ENCODE data around the gene GABRR3. TPM values are rescaled to one million over a fixed set of nuclear protein-coding genes. Genes with fewer than 3 reads are reported as not detected.
A peak's percentile ranks its signal among the peaks of the same experiment; 100 is the strongest.

GABRR3 gene
- total RNA-seq (2014; rRNA removed; shearing (Covaris generic)) (not detected in 2 replicates), polyA plus RNA-seq (2016; fragmentation: Nextera tagmentation; extraction: Ambion mirVana) (not detected in 2 replicates)
- long read RNA-seq: 0 reads

- H3K36me3 Mint-ChIP-seq (ENCODE audit: low read depth): no peaks in the 10 kb centered on the region
- H3K4me3 Mint-ChIP-seq: no peak within 1 kb of the TSS
- DNase-seq (ENCODE audit: low spot score): no peak
- no peaks in the 10 kb centered on the region for H3K36me3 ChIP-seq (ENCODE audit: insufficient read depth)
- no peak within 1 kb of the TSS for H3K4me3 ChIP-seq
- no peak within 1 kb of the TSS for H3K27ac Mint-ChIP-seq
- H3K4me2 ChIP-seq: no peak within 1 kb of the TSS
- H3K27ac ChIP-seq (ENCODE audit: low read depth): no peak within 1 kb of the TSS
- no peaks in the 10 kb centered on the region for H3K27me3 ChIP-seq (ENCODE audit: insufficient read depth)
- no peaks in the 10 kb centered on the region for H3K27me3 Mint-ChIP-seq (ENCODE audit: insufficient read depth, low read depth, poor library complexity)
- H3K79me2 ChIP-seq (replicated peaks; ENCODE audit: insufficient read depth): no peaks in the 10 kb centered on the region
- H4K20me1 ChIP-seq (replicated peaks; ENCODE audit: insufficient read depth): no peaks in the 10 kb centered on the region
- no peak for ATAC-seq
- no peaks in the 10 kb centered on the region for H3F3A ChIP-seq (replicated peaks; ENCODE audit: low read depth)
- no peaks in the 10 kb centered on the region for H3K9me3 Mint-ChIP-seq
- 0 out of 2 replicates have a peak, but pooled peaks cover 7% of the 10 kb centered on the region for H3K4me1 ChIP-seq (ENCODE audit: insufficient read depth)
- peak within 1 kb of the TSS; percentile 29; the same call in 1 of the 2 replicates for H2AFZ ChIP-seq
- H3K9me2 ChIP-seq (ENCODE audit: insufficient read depth): no peaks in the 10 kb centered on the region
- TF ChIP-seq NANOG (IDR thresholded peaks at IDR 0.05; ENCODE audit: borderline replicate concordance): no peak
- TF ChIP-seq CTCF (conservative IDR thresholded peaks at IDR 0.05; ENCODE audit: low read depth in 2 of 2): no peak
- no peak for TF ChIP-seq ZNF462 (CRISPR knock-in tag; IDR thresholded peaks at IDR 0.05)
- TF ChIP-seq EZH2 (IDR thresholded peaks at IDR 0.05; ENCODE audit: low read depth, unreplicated experiment): no peak
- TF ChIP-seq ETS1 (IDR thresholded peaks at IDR 0.05): no peak
- TF ChIP-seq REST (IDR thresholded peaks at IDR 0.05; ENCODE audit: unreplicated experiment): no peak
- TF ChIP-seq CREB1 (CRISPR knock-in tag; IDR thresholded peaks at IDR 0.05; ENCODE audit: low read depth): no peak
- no peak for TF ChIP-seq ZNF114 (CRISPR knock-in tag; IDR thresholded peaks at IDR 0.05)
- TF ChIP-seq EZH2phosphoT487 (IDR thresholded peaks at IDR 0.05; ENCODE audit: unreplicated experiment): no peak
- no peak for TF ChIP-seq JUNB (IDR thresholded peaks at IDR 0.05; ENCODE audit: unreplicated experiment)
- no peak for TF ChIP-seq STAT1 (IDR thresholded peaks at IDR 0.05; ENCODE audit: unreplicated experiment)
- no peak for TF ChIP-seq POLR2AphosphoS5 (IDR thresholded peaks at IDR 0.05; ENCODE audit: low read depth)
- no peak for TF ChIP-seq ZNF331 (CRISPR knock-in tag; IDR thresholded peaks at IDR 0.05; ENCODE audit: low read depth)
- H3K4me1 Mint-ChIP-seq: peaks cover 11% of the 10 kb centered on the region; the same call in 2 of the 3 replicates
Observed at GRCh38 chr3:98035208-98035607, at the start of gene GABRR3. TSS of gene GABRR3 (minus strand) at chr3:98035315. CDS start at chr3:98034987, 328 bp downstream.

Measured in GM23338 (cell line).